Kidney (tissue), 14 donors: ENCODE data around the gene PARP6. TPM values are rescaled to one million over a fixed set of nuclear protein-coding genes. Genes with fewer than 3 reads are reported as not detected.

Experiments
- DNase-seq, 5 donors: peaks; one replicate each; pipeline ENCODE4 v3.0.0-alpha.2; 2013 to 2020
- FAIRE-seq: peaks from 2 replicates; lab custom pipeline; 2012; peaks lifted over from hg19 to GRCh38; lab: Jason Lieb, UNC
- H3K27ac ChIP-seq, 2 donors: one replicate each; pipeline ENCODE4 v1.7.0; 2013; ENCODE audit warnings: low read depth in 2 of 2, low read length in 2 of 2, inconsistent platforms in 1 of 2
- H3K27me3 ChIP-seq: one replicate; pipeline ENCODE4 v1.7.1; 2013; ENCODE audit warnings: low read length, inconsistent platforms; ENCODE audit not compliant: control insufficient read depth, insufficient read depth
- H3K36me3 ChIP-seq, 3 donors: one replicate each; pipeline versions ENCODE4 v1.7.0 to v1.7.1; 2013; ENCODE audit warnings: low read length in 3 of 3, control low read depth in 1 of 3, inconsistent platforms in 1 of 3; ENCODE audit not compliant: insufficient read depth in 3 of 3, control insufficient read depth in 2 of 3
- H3K4me1 ChIP-seq, 3 donors: one replicate each; pipeline versions ENCODE4 v1.7.0 to v1.7.1; 2013; ENCODE audit warnings: low read length in 3 of 3, inconsistent platforms in 1 of 3, low read depth in 1 of 3; ENCODE audit not compliant: control insufficient read depth in 2 of 3, insufficient read depth in 2 of 3
- H3K4me3 ChIP-seq, 3 donors: one replicate each; pipeline versions ENCODE4 v1.7.0 to v1.8.1; 2013; ENCODE audit warnings: low read length in 3 of 3, control low read depth in 1 of 3, inconsistent platforms in 1 of 3
- H3K9ac ChIP-seq, 3 donors: one replicate each; pipeline versions ENCODE4 v1.7.0 to v1.7.1; 2013; ENCODE audit warnings: low read length in 3 of 3, control low read depth in 1 of 3, inconsistent platforms in 1 of 3
- H3K9me3 ChIP-seq, 3 donors: one replicate each; pipeline versions ENCODE4 v1.7.0 to v1.7.1; 2013; ENCODE audit warnings: low read length in 3 of 3, control low read depth in 1 of 3, inconsistent platforms in 1 of 3; ENCODE audit not compliant: control insufficient read depth in 2 of 3, insufficient read depth in 1 of 3
- intact Hi-C: fragments of 100-400 bp; cut with DNase I; formaldehyde crosslinking; loops from one replicate; pipeline ENCODE4 v1.11.1; 2022
- polyA plus RNA-seq: library from polyadenylated mRNA; stranded (reverse); fragments of 350-450 nt; fragmentation: Illumina TruSeq; extraction: RNeasy Lipid Tissue Mini Kit (QIAGEN cat#74804); gene quantifications from one replicate; pipeline ENCODE4 v1.2.3, GENCODE V29; 2014; ENCODE audit warnings: low read depth, low replicate concordance; ENCODE audit not compliant: insufficient read depth
- total RNA-seq: library from RNA; stranded (reverse); fragmentation: NEBNext Ultra II Directional; extraction: Animal tissue kit (Norgen Biotek cat#: 25700); gene quantifications from one replicate; pipeline ENCODE4 v1.2.1, GENCODE V29; 2021
- TF ChIP-seq, protein P1 (sequence below): IDR thresholded peaks from 3 replicates; pipeline ENCODE4 v1.5.1; 2012; ENCODE audit warnings: mild to moderate bottlenecking, moderate library complexity, borderline replicate concordance; ENCODE audit not compliant: insufficient read depth; ENCODE audit errors: extremely low read depth
- donor health status: control.
- donor health status: control.
- donor health status: control.
- donor health status: control.
- donor health status: control.
- donor health status: DM: yes; HTN: yes; CAD: no.
- donor health status: Normal renal cell carcinoma (clear cell type).

The PARP6 gene
- total and polyA plus RNA-seq, 2 donors from 2014 or later, result 50.4 to 69.7 TPM

DNA sequence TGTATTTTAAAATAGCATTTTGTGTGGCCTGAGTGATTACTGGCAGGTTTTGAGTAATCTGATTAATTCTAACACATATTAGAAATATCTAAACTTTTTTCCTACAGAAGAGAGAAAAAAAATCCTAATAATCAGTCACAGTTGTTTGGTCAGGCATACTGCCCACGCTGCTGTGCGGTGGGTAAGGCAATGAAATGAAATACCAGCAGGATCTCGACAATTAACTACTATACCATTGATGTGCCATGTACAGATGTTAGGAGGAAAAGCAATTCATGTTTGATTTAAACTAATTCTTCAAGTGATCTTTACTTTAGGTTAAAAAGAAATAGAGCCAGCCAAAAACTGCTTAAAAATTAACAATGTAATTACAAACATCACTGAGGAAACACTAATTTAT lies 79.9 kb downstream of the PARP6 start:
- Histone ChIP-seq H3K9me3 (no peaks in the 10 kb centered on the region), H3K9ac (no peak overlapping the region), H3K36me3 (no peaks in the 10 kb centered on the region), H3K27ac (no peak overlapping the region), H3K4me1 (peaks cover 0 to 14% (median 0%) of the 10 kb centered on the region in 3 donors), H3K27me3 (no peaks in the 10 kb centered on the region), H3K4me3 (no peak overlapping the region)
- TF ChIP-seq, protein P1, sequence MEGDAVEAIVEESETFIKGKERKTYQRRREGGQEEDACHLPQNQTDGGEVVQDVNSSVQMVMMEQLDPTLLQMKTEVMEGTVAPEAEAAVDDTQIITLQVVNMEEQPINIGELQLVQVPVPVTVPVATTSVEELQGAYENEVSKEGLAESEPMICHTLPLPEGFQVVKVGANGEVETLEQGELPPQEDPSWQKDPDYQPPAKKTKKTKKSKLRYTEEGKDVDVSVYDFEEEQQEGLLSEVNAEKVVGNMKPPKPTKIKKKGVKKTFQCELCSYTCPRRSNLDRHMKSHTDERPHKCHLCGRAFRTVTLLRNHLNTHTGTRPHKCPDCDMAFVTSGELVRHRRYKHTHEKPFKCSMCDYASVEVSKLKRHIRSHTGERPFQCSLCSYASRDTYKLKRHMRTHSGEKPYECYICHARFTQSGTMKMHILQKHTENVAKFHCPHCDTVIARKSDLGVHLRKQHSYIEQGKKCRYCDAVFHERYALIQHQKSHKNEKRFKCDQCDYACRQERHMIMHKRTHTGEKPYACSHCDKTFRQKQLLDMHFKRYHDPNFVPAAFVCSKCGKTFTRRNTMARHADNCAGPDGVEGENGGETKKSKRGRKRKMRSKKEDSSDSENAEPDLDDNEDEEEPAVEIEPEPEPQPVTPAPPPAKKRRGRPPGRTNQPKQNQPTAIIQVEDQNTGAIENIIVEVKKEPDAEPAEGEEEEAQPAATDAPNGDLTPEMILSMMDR, result no peak
- DNase-seq, result peak in 1 of 5 donors; percentile 44
- intact Hi-C loops, result no loop called here
- FAIRE-seq, result no peak

Other genes with a start within 250 kb of the PARP6 start
- 132 TPM for gene MYO9A, start 154.4 kb downstream of the PARP6 start, total RNA-seq
- 5.5 TPM for gene MYO9A, start 154.4 kb downstream of the PARP6 start, polyA plus RNA-seq
- 4.8 TPM for gene SENP8, start 154.2 kb downstream of the PARP6 start, total RNA-seq
- 5.6 TPM for gene SENP8, start 154.2 kb downstream of the PARP6 start, polyA plus RNA-seq
- gene GRAMD2A, start 74.8 kb downstream of the PARP6 start, total RNA-seq, result 5.4 TPM
- 2.7 TPM for gene GRAMD2A, start 74.8 kb downstream of the PARP6 start, polyA plus RNA-seq
- gene PKM, start 41.4 kb downstream of the PARP6 start, total RNA-seq, result 1,124 TPM
- gene PKM, start 41.4 kb downstream of the PARP6 start, polyA plus RNA-seq, result 799 TPM
- 3.5 TPM for gene CELF6, start 47.6 kb upstream of the PARP6 start, total RNA-seq
- gene CELF6, start 47.6 kb upstream of the PARP6 start, polyA plus RNA-seq, result 3.8 TPM
- gene HEXA, start 103.5 kb upstream of the PARP6 start, total RNA-seq, result 138 TPM
- 199 TPM for gene HEXA, start 103.5 kb upstream of the PARP6 start, polyA plus RNA-seq
- gene TMEM202, start 125.8 kb upstream of the PARP6 start, total RNA-seq, result not detected
- gene TMEM202, start 125.8 kb upstream of the PARP6 start, polyA plus RNA-seq, result not detected
- gene ARIH1, start 201.8 kb upstream of the PARP6 start, total RNA-seq, result 139 TPM
- 27.4 TPM for gene ARIH1, start 201.8 kb upstream of the PARP6 start, polyA plus RNA-seq